OCI-LY3 (cell line): ENCODE results near the gene LPAR2.

Experiments
- H2AFZ ChIP-seq: fragments of 200-600, 300-600 bp; shearing (Covaris generic); 2 replicates; pipeline ENCODE4 v1.6.0; 2014; ENCODE audit warnings: antibody characterized with exemption, low read depth, low read length
- H3K27ac ChIP-seq: fragments of 200-600, 300-600 bp; sonication (generic); 2 replicates; pipeline ENCODE4 v1.5.1; 2014; ENCODE audit warnings: mild to moderate bottlenecking, low read length, moderate library complexity, mixed read lengths
- H3K27me3 ChIP-seq: fragments of 200-600, 300-600 bp; sonication (generic); 2 replicates; pipeline ENCODE4 v1.6.1; 2014; ENCODE audit warnings: low read depth, low read length, mixed read lengths
- H3K36me3 ChIP-seq: fragments of 200-600, 300-600 bp; sonication (generic); replicated peaks from 2 replicates; pipeline ENCODE3; 2014; ENCODE audit warnings: low read depth, low read length, mixed read lengths
- H3K4me1 ChIP-seq: fragments of 300-600, 200-600 bp; sonication (generic); 2 replicates; pipeline ENCODE4 v1.6.1; 2014; ENCODE audit warnings: low read length, mixed read lengths
- H3K4me2 ChIP-seq: fragments of 200-600, 300-600 bp; sonication (generic); 2 replicates; pipeline ENCODE4 v1.6.1; 2014; ENCODE audit warnings: low read length, mixed read lengths
- H3K4me3 ChIP-seq: fragments of 300-600, 200-600 bp; sonication (generic); 2 replicates; pipeline ENCODE4 v1.5.1; 2014; ENCODE audit warnings: antibody characterized with exemption, mild to moderate bottlenecking, low read length, moderate library complexity
- H3K79me2 ChIP-seq: fragments of 300-600, 200-600 bp; shearing (Covaris generic); 2 replicates; pipeline ENCODE4 v1.6.1; 2014; ENCODE audit warnings: mild to moderate bottlenecking, low read length, mixed read lengths
- H3K9ac ChIP-seq: fragments of 300-600, 200-600 bp; shearing (Covaris generic); 2 replicates; pipeline ENCODE4 v1.6.0; 2014; ENCODE audit warnings: mild to moderate bottlenecking, low read length, moderate library complexity
- H3K9me3 ChIP-seq: fragments of 200-600, 300-600 bp; shearing (Covaris generic); 2 replicates; pipeline ENCODE4 v1.6.1; 2014; ENCODE audit warnings: low read length, mixed read lengths; ENCODE audit not compliant: insufficient read depth
- H4K20me1 ChIP-seq: fragments of 200-600, 300-600 bp; sonication (generic); 2 replicates; pipeline ENCODE4 v1.6.1; 2016; ENCODE audit warnings: low read length, mixed read lengths; ENCODE audit not compliant: insufficient read depth
- EZH2phosphoT487 ChIP-seq: fragments of 200-600 bp; shearing (Covaris generic); IDR thresholded peaks from 2 replicates; pipeline ENCODE4 v1.6.1; 2018; ENCODE audit warnings: antibody characterized with exemption, mixed run types, low read depth
- TF ChIP-seq, protein P1 (sequence below): fragments of 200-600, 300-600 bp; sonication (generic); IDR thresholded peaks from 2 replicates; pipeline ENCODE4 v1.5.1; 2014; ENCODE audit warnings: antibody characterized with exemption, low read length, low read depth

Gene LPAR2

GRCh38 chr19:19597809-19598306 is 30.2 kb downstream of the LPAR2 start:
- H4K20me1 ChIP-seq: no peaks in the 10 kb centered on the region
- no peaks in the 10 kb centered on the region for H3K27me3 ChIP-seq
- H3K79me2 ChIP-seq: no peaks in the 10 kb centered on the region
- H3K27ac ChIP-seq: peak overlapping the region; percentile 71
- peak overlapping the region; percentile 65 for H3K4me2 ChIP-seq
- no peaks in the 10 kb centered on the region for H3K36me3 ChIP-seq
- peak overlapping the region; percentile 49 for H3K4me3 ChIP-seq
- H3K9ac ChIP-seq: peak overlapping the region; percentile 31; the same call in 1 of the 2 replicates
- no peak for TF ChIP-seq EZH2phosphoT487
- TF ChIP-seq, protein P1, sequence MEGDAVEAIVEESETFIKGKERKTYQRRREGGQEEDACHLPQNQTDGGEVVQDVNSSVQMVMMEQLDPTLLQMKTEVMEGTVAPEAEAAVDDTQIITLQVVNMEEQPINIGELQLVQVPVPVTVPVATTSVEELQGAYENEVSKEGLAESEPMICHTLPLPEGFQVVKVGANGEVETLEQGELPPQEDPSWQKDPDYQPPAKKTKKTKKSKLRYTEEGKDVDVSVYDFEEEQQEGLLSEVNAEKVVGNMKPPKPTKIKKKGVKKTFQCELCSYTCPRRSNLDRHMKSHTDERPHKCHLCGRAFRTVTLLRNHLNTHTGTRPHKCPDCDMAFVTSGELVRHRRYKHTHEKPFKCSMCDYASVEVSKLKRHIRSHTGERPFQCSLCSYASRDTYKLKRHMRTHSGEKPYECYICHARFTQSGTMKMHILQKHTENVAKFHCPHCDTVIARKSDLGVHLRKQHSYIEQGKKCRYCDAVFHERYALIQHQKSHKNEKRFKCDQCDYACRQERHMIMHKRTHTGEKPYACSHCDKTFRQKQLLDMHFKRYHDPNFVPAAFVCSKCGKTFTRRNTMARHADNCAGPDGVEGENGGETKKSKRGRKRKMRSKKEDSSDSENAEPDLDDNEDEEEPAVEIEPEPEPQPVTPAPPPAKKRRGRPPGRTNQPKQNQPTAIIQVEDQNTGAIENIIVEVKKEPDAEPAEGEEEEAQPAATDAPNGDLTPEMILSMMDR: no peak
- peak overlapping the region; percentile 94 for H2AFZ ChIP-seq
- no peaks in the 10 kb centered on the region for H3K9me3 ChIP-seq
- H3K4me1 ChIP-seq: peaks cover 40% of the 10 kb centered on the region

DNA sequence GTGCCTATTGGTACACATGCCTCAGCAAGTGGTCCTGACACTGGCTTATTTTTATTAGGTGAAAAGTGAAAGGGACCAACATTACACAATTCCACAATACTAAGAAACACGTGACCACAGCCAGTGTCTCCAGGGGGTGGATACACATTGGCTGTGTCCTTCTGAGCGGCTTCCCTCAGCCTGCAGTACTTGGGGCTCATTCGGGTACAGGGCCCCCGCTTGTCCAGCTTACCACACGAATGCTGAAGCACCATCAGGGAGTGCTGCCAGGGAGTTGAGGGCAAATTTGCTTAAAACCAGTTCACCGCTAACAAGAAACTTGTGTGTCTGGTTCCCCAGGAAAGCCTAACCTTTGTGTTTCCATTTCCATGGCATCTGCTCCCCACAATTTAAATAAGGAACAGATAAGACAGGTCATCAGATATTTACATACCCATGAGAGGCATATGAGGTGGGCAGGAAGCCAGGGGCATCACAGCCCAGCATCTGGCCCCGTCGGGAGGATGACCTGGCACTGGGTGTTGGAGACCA is 32.8 kb downstream of the LPAR2 start:
- peaks cover 45% of the 10 kb centered on the region for H3K4me1 ChIP-seq
- H3K27me3 ChIP-seq: no peaks in the 10 kb centered on the region
- H3K9ac ChIP-seq: no peak overlapping the region
- no peaks in the 10 kb centered on the region for H3K9me3 ChIP-seq
- no peak overlapping the region for H3K27ac ChIP-seq
- 0 out of 2 replicates have a peak overlapping the region, but pooled peaks have one; percentile 40 for H2AFZ ChIP-seq
- no peaks in the 10 kb centered on the region for H4K20me1 ChIP-seq
- H3K4me3 ChIP-seq: no peak overlapping the region
- no peaks in the 10 kb centered on the region for H3K79me2 ChIP-seq
- peak overlapping the region; percentile 9; the same call in 1 of the 2 replicates for H3K4me2 ChIP-seq
- no peak for TF ChIP-seq EZH2phosphoT487
- TF ChIP-seq, protein P1: no peak
- H3K36me3 ChIP-seq: no peaks in the 10 kb centered on the region

DNA sequence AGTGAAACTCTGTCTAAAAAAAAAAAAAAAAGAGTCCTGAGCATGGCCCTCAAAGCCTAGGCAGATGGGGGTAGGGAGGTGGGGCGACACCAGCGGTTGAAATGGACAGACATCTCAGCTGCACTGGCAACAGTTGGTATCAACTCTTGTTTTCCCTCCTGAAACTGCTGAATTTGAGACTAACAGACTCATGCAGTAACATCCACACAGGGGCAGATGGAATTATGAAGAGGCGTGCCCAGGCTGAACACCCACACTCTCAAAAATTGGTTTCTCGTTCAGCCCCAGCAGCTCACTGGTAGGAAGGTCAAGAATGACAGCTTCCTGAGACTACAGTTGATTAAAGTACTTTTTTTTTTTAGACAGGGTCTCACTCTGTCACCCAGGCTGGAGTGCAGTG is 33.6 kb downstream of the LPAR2 start:
- no peaks in the 10 kb centered on the region for H3K9me3 ChIP-seq
- H3K27me3 ChIP-seq: no peaks in the 10 kb centered on the region
- H4K20me1 ChIP-seq: no peaks in the 10 kb centered on the region
- H3K4me2 ChIP-seq: no peak overlapping the region
- H3K9ac ChIP-seq: no peak overlapping the region
- no peaks in the 10 kb centered on the region for H3K79me2 ChIP-seq
- H3K36me3 ChIP-seq: no peaks in the 10 kb centered on the region
- no peak overlapping the region for H3K27ac ChIP-seq
- H3K4me3 ChIP-seq: no peak overlapping the region
- TF ChIP-seq, protein P1: no peak
- no peak for TF ChIP-seq EZH2phosphoT487
- H2AFZ ChIP-seq: no peak overlapping the region
- peaks cover 45% of the 10 kb centered on the region for H3K4me1 ChIP-seq

DNA sequence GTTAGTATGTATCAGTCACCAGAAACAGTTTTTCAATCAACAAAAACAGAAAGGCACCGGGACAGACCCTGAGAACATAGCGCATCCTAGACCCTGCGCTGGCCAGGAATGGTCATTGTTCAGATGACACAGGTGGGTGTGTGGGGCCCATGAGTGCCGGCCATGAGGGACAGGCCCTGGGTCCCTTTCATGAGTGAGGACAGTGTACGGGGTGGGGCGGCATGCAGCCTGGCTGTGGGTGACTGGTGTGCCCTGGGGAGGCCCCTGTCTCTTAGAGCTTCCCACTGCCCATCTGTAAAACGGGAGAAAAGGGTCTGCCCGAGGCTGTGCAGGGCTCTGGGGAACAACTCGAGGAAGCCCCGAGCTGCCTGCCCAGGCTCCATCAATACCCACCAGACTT is 35.3 kb downstream of the LPAR2 start:
- H2AFZ ChIP-seq: no peak overlapping the region
- no peaks in the 10 kb centered on the region for H3K36me3 ChIP-seq
- no peaks in the 10 kb centered on the region for H3K9me3 ChIP-seq
- H3K4me1 ChIP-seq: peaks cover 29% of the 10 kb centered on the region
- H3K79me2 ChIP-seq: no peaks in the 10 kb centered on the region
- H3K27me3 ChIP-seq: no peaks in the 10 kb centered on the region
- H4K20me1 ChIP-seq: no peaks in the 10 kb centered on the region
- TF ChIP-seq, protein P1: no peak
- TF ChIP-seq EZH2phosphoT487: no peak
- H3K4me2 ChIP-seq: no peak overlapping the region
- H3K4me3 ChIP-seq: no peak overlapping the region
- no peak overlapping the region for H3K9ac ChIP-seq
- H3K27ac ChIP-seq: no peak overlapping the region
